Measurements from ENCODE around the gene ARID3B.
"Not testable (repeated sequence)": the region's sequence is repeated elsewhere in the genome, so short reads cannot be mapped to it uniquely, and the experiment has no call there.

Gene ARID3B

DNA sequence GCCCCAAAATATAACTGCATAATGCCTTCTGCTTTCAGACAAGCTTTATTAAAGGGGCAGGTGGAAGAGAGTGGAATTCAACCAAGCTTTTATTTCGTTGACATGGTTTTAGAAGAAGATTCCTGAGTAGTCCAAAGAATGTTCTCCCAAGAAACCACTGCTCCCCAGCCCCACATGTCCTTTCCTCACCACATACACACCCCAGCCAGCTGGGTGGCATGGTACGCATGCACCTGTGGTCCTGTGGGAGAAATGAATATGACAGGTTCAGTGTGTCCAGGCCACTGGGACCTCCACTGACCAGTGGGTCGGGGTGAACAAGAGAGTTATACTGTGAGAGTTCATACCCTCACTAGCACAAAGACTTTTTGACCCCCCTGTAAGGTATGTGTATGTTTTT lies 30.2 kb downstream of the ARID3B start:
- DNase-seq (ENCODE audit: low read depth) = no peak

DNA sequence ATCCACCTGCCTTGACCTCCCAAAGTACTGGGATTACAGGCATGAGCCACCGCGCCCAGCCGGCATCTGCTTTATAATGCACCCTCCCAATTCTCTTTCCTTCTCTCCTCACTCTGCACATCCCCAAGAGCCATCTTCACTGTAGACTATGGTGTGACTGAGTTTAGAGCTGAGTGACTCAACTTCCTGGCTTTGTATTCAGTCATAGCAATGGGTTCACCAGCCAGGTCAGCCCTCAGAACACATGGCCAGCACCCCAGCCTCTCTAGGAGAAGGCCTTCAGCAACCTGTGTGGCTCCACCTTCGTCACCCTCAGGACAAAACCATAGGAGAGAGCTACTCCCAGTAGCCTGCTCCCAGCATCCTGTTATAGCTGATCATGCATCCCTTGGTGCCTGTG lies 33.0 kb downstream of the ARID3B start:
- no peak for DNase-seq (ENCODE audit: low read depth)

DNA sequence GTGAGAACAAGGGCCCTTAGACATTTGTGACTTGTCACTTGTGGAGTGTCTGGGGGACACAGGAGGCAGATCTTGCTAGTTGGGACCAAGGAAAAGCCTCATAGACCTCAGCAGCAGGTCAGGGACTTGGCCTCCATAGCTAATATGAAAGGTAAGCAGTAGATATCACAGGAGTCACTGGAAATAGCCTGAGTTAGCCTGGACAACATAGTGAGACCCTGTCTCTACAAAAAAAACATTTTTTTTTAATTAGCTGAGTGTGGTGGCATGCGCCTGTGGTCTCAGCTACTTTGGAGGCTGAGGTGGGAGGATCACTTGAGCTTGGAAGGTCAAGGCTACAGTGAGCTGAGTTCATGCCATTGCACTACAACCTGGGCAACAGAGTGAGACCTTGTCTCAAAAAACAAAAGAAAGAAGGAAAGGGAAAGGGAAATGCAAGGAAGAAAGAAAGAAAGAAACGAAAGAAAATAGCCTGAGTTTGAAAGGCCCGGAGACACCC lies 37.5 kb downstream of the ARID3B start:
- no peak for DNase-seq (ENCODE audit: low read depth)

DNA sequence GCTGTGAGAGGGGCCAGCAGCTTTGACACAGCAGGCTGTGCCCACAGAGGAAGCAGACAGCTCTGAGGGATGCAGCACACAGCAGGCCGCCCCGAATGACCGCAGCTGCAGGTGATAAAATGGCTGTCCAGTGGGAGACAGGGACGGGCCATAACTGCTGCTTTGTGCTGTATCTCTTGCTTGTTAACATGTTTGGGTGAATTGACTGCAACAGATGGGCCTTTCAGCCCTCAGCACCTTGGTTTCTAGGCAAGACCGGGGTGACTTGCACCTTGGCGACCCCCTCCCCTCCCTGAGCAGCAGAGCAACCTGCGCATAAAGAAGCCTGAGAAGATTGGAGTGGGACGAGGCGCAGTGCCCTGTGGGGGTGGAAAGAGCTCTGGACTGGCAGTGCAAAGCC lies 38.0 kb downstream of the ARID3B start:
- DNase-seq (ENCODE audit: low read depth) = no peak

DNA sequence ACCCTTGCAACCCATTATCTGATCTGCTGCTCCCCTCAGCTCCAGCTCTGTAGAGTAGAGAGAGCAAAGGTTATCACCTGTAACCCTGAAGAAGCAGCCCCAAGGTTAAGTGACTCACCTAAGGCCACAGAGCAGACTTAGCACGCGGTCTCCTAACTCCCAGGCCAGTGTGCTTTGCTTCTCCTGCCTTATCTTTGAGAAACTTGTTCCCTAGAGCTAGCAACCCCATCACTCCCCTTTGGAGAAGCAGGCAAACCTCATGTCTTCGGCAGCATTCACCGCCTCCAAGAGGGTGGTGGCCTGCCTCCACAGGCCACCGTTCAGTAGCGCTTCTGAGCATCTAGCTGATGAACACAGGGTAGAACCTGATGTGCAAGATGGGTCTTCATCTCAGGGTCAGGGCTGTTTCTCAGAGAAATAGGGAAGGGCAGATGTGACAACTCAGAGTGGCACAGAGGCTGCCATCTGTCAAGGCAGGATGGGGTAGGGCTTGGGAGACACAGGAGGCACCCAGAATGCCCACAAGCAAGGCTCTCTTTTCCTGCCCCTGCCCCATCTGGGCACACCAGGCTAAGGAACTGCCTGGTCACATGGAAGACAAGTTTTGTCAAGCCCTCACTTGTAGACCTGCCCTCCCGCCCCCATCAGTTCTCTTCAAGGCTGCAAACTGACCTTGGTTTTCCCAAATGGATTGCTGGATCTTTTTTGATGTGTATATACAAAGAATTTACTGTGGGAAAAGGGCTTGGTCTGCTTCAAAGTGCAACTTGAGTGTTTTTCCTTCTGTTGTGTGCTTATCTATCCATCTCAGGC lies 39.7 kb downstream of the ARID3B start:
- DNase-seq (ENCODE audit: low read depth) = no peak

DNA sequence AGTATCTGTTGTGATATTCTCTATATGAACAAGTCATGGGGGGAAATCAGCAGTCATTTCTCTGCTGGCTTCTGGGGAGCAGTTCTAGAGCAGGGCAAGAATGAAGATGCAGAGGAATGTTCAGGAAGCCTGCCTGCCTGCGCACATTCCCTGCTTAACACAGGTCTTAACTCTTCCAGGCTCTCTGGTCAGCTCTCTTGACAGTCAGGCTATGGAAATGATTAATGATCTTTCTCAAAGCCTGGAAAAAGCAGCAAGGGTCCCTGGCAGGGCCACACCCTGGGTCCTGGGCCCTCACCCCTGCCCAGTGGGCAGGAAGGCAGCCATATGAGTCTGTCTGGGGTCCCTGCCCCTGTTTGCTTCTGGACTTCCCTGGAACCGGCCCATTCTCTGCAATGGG lies 43.2 kb downstream of the ARID3B start:
- no peak for DNase-seq (ENCODE audit: low read depth)

DNA sequence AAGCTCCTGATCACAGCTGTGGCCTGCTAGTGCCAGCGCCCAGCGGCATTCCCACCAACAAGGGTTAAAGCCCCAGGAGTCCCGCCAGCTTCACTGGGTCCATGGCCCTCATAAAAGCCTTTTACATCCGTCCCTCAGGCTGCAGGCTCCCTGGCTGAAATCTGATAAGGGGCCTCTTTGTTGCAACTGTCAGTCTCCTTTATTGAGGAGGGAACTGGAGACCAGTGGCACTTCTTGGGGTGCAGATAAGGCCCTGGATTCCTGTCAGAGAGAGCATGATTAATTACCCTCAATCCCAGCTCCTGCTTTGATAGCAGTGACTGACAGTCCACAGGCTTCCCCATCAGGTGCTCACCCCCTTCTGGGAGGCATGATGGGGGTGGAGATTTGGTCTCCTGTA lies 43.8 kb downstream of the ARID3B start:
- no peak for DNase-seq (ENCODE audit: low read depth)

DNA sequence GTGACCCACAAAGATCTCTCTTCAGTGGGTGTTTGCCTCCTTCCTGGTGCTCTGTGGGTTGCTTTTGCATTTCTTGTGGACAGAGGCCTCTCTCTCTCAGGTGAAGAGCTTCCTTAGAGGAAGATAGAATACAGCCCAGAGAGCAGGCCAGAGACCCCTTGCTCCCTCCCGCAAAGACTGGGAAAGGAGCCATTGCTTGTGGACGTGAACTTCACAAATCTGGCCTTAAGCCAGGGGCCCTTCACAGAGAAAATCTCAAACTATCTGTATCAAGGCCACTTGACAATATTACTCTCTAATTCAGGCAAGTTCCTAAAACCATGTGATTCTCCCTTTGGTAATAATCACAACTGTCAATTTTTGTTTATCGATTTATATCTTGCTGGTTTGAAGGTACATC lies 44.2 kb downstream of the ARID3B start:
- no peak for DNase-seq (ENCODE audit: low read depth)

DNA sequence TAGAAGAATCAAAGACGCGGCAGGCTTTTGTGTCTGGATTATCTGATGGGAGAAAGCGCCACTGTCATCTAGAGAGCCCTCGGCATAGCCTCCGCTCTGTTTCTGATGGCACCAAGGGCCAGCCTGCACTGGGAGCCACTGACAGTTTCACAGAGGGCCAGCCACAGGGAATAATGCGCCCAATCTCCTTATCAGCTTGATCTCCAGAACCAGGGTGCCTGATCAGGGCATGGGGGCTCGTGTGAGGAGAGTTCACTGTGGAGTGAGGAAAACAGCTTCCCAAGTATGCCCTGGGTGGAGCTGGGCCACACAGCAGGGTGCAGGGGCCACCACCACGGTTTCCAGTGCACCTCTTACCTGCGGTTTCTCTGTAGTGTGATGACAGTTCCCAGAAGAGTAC lies 44.8 kb downstream of the ARID3B start:
- no peak for DNase-seq (ENCODE audit: low read depth)

DNA sequence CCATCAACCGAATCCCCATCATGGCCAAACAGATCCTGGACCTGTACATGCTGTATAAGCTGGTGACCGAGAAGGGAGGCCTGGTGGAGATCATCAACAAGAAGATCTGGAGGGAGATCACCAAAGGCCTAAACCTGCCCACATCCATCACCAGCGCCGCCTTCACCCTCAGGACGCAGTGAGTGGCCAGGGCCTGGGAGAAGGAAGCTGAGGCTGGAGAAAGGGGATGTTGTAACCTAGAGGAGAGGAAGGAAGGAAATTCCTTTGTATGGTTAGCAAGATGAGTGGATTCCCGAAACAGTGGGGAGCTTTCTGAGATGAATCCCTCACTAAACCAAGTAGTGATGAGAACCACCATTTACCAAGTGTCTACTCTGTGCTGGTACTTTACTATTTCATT lies 48.8 kb downstream of the ARID3B start:
- DNase-seq (ENCODE audit: low read depth) = no peak

DNA sequence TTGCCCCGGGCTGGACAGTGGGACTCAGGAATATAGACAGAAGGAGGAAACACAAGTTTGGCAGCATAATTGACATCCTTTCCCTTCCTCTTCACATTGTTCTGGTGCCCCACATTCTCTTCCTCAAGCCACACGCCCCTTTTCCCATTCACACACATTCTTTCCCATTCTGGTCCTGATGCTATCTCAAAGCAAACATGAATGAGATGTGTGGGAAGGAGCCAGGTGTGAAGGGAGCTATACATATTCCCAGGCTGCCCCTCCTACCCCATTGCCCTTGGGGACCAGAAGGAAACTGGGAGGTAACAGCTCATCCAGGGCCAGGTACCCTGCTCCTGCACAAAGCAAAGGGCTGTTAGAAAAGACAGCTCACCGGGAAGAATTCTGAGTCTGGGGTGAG lies 51.2 kb downstream of the ARID3B start:
- DNase-seq (ENCODE audit: low read depth) = no peak

DNA sequence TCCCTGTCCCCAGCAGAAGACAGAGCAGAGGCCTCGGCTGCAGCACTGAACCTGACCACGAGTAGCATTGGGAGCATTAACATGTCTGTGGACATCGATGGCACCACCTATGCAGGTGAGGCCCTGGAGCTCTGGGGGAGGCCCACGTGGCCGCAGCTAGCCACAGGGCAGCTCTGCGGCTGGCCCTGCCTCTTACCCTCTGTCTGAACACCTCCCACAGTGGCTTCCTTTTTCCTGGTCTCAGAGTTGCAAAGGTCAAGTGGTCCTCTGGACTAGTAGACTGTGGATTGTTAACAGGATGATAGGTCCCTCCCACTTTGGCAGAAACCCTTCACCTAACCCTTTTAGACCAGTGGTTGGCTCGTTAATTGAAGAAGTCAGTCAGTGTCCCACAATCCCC lies 52.1 kb downstream of the ARID3B start:
- DNase-seq (ENCODE audit: low read depth) = no peak

DNA sequence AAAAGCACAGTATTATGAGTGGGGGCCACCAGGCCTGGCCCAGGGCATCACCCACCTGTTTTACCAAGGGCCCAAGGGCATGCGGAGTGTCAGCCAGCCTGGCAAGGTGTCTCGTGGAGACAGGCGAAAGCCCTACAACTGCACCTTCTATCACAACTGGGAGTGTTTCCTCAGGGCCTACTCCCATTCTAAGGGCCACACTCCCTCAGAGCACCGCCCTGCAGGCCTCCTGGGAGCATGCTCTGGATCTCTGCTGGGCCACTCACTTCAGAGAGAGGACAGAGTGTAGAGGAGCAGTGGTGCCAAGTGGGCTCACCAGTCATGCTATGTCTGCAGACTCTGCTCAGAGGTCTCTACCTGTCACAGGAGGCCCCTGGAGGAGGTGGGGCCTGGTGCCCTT lies 53.4 kb downstream of the ARID3B start:
- DNase-seq (ENCODE audit: low read depth) = no peak

DNA sequence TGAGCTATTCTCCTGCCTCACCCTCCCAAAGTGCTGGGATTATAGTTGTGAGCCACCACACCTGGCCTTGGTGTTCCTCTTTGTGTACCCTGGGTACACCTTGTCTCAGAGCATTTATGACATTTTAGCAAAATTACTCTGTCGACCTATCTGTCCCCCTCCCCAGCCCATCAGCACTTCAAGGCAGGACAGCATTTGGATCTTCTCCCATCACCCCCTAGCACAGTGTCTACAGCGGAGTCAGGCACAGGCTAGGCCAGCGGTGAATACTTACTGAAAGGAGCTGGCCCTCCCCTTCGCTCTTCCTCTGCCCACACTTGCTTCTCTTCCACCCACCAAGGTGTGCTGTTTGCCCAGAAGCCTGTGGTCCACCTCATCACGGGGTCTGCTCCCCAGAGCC lies 54.3 kb downstream of the ARID3B start:
- no peak for DNase-seq (ENCODE audit: low read depth)

DNA sequence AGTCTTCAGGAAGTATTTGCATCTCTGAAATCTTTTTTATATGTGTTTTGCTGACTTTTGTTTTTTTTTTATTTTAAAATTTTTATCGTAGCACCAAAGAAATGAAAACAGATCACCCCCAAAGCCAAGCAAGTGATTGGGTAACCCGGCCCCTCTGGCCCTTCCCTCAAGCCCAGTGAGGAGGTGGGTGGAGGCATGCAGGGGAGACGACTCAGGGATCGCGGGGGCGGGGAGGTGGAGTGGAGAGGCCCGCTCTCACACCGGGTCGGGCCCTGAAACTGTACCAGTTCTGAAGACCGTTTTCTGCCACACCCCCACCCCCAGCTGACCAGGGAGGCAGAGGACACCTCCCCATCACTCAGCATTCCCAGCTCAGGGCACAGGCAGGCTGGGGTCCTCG lies 55.7 kb downstream of the ARID3B start:
- DNase-seq (ENCODE audit: low read depth) = not testable (repeated sequence)

DNA sequence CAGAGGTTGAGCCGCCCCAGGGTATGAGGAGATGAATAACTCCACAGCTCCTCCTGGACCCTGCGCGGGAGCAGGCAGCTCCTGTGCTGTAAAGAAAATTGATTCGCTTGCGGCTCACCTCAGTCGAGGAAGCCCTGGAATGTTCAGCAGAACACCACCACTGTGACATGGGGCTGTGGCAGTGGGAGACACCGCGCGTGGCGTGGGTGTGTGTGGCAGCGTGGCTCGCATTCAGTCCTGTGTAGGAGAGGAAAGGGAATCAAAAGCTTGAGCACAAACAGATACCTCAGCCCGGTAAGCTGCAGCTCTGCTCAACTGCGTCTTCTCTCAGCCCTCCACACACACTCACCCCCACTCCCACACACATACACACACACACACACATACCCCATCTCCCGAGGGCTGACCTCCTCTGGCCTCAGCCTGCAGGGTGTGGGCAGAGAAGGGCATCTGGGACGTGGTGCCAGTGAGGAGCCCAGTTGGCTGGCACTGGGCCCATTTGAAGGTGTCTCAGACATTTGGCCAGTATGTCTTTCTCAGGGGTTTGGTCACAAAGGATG lies 56.2 kb downstream of the ARID3B start:
- DNase-seq (ENCODE audit: low read depth) = not testable (repeated sequence)

DNA sequence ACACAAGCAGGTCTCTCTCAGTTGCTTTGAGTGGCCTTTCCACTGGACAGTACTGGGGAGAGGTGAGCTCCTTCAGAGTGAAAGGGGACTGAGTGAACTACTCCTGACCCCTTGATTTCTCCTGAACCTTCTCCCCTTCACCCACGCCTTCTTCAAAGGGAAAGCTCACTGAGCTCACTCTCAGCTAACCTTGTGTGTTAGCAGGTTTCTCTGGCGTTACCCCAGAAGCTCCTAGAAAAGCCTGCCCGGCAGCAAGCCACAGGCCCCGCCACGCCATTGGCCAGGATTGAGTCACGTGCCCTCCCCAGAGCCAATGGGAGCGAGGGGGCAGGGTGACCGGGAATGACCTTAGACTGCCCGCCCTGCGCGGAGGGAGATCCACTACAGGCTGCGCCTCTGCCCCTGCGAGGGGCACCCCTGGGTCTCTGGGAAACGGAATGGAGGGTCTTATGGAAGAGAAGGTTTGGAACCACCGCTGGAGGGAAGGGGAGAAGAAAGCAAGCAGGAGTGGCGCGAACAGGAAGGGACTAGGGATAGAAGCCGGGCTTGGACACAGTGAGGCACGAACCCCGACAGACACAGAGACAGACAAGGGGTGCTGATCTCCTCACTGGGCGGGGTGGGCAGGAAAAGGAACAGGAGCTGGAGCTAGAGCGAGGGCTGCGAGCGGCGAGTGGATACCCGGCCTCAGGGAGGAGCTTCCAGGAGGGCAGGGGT lies 57.3 kb downstream of the ARID3B start:
- DNase-seq (ENCODE audit: low read depth) = peak; percentile 63

DNA sequence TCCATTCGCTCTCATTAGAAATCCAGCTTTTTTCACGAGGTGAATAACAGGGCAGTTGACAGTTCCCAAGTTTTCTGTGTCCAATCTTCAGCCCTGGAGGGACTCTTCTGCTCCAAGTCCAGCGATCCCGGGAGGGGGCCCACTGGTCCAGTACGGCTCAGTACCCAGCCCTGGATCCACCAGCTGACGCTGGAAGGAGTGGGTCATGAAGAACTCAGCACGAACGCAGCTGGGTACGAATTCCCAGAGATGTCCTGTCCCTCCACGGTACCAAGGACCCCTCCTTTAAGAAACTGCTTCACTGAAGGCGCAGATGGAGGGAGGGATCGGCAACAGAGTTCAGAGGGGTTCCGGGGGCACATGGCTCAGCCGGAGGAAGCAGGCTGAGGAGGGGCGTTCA lies 58.1 kb downstream of the ARID3B start:
- no peak for DNase-seq (ENCODE audit: low read depth)

DNA sequence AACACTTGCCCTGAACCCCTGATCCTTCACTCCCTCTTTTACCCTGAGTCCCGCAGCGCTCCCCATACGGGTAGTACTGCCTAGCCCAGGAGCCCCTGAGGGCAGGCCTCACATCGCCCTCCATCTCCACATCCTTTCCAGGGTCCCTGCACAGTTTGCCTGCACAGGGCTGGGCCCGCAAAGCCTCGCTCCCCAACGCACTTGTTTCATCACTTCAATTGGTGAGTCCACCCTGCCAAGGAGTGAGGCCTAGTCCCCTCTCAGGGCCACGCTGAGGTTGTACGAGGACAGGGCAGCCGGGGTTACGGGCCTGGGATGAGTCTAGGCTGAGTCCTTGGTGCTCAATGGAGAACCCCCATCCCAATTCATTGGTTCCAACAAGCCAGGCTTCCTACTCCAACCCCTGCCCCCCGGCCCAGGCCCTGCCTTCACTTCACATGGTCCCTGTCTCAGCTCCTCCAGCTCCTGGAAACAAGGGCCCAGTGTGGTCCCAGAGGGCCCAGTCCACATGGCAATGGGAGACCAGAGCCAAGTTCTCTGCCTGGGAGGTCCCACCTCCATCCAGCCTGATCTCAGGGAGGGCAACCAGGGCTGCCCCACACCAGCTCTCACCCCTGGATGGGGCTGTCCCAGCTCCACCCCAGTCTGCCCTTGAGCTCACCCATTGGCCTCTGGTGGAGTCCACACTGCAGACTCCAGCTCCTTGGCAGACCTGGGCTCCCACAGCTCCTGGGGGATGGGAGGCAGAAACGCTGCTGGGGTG lies 62.2 kb downstream of the ARID3B start:
- no peak for DNase-seq (ENCODE audit: low read depth)

DNA sequence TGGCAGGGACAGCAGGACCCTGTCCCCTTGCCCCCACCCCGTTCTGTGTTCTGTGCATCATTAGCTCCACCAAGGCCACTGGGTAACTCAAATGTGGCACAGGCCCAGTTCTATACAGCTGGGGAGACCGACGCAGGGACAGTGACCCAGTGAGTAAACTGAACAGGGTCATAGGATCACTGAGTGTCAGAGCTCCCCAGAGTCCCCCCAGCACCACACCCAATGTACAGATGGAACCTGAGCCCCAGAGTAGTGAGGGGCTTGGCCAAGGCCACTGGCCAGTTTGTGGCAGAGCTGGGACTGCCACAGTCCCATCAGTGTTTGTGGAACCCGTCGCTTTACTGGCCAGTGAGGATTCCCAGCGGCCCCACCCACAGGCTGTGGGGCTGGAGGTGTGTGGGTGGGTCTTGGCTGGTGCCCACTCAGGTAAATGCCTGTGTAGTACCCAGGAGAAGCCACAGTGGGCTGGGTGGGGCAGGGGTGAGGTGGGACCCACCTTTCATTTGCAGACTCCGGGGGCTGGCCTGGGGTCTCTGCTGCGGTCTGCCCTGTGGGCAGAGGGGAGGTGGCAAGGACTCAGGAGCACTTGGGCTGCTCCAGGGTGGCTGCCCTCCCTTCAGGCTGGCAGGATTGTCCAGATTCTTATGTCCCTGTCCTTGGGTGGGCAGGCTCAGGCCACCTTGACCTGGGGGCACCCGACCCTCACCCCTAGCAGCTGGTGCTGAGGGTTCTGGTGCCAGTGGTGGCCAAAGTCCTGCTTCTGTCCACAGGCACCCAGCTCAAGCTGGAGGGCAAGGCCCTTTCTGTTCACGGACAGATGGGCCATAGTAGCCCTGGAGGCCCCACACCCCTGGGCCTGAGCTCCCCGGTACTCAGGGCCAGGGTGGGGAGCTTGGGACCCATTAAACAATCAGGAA lies 63.0 kb downstream of the ARID3B start:
- DNase-seq (ENCODE audit: low read depth) = no peak

Measured in stimulated activated CD8-positive, alpha-beta memory T cell treated with anti-CD3 and anti-CD28 coated beads, Interleukin-15, amount 100 ng/mL, for 24 hours (primary cell).